Osteoblast (primary cell): ENCODE results near the gene LZTS2. TPM values are rescaled to one million over a fixed set of nuclear protein-coding genes. Genes with fewer than 3 reads are reported as not detected.

Source experiments
- DNase-seq: peaks from one replicate; pipeline ENCODE4 v3.0.0; 2011; ENCODE audit warnings: low spot score, mixed read lengths; ENCODE audit not compliant: insufficient read length; ENCODE audit errors: missing footprints
- H2AFZ ChIP-seq: 2 replicates; pipeline ENCODE4 v1.6.0; 2011; ENCODE audit warnings: mild to moderate bottlenecking, low read length
- H3K27ac ChIP-seq: 2 replicates; pipeline ENCODE4 v1.5.1; 2011; ENCODE audit warnings: mild to moderate bottlenecking, low read depth, low read length, moderate library complexity
- H3K27me3 ChIP-seq: 2 replicates; pipeline ENCODE4 v1.6.0; 2012; ENCODE audit warnings: mild to moderate bottlenecking, control low read depth, inconsistent platforms, low read length, moderate library complexity; ENCODE audit not compliant: insufficient read depth
- H3K36me3 ChIP-seq: 2 replicates; pipeline ENCODE4 v1.5.1; 2011; ENCODE audit warnings: mild to moderate bottlenecking, low read length, control low read depth, moderate library complexity; ENCODE audit not compliant: insufficient read depth
- H3K4me1 ChIP-seq: 2 replicates; pipeline ENCODE4 v1.5.1; 2011; ENCODE audit warnings: mild to moderate bottlenecking, low read length, control low read depth, moderate library complexity; ENCODE audit not compliant: insufficient read depth
- H3K4me2 ChIP-seq: 2 replicates; pipeline ENCODE4 v1.6.0; 2011; ENCODE audit warnings: mild to moderate bottlenecking, low read length; ENCODE audit not compliant: insufficient read depth
- H3K4me3 ChIP-seq: fragments of 200-600 bp; sonication (generic); 3 replicates; pipeline ENCODE4 v1.5.1; 2012; ENCODE audit warnings: mild to moderate bottlenecking, low read length, inconsistent platforms; ENCODE audit not compliant: insufficient read depth
- H3K79me2 ChIP-seq: 2 replicates; pipeline ENCODE4 v1.6.0; 2012; ENCODE audit warnings: mild to moderate bottlenecking, low read length, control low read depth, inconsistent platforms; ENCODE audit not compliant: insufficient read depth
- H3K9me3 ChIP-seq: 2 replicates; pipeline ENCODE4 v1.5.1; 2011; ENCODE audit warnings: low read depth, low read length, control low read depth
- H4K20me1 ChIP-seq: 2 replicates; pipeline ENCODE4 v1.6.0; 2012; ENCODE audit warnings: mild to moderate bottlenecking, low read length, control low read depth; ENCODE audit not compliant: insufficient read depth
- CTCF ChIP-seq: IDR thresholded peaks from 2 replicates; pipeline ENCODE4 v1.5.1; 2011; ENCODE audit warnings: mild to moderate bottlenecking, low read depth, low read length, moderate library complexity; ENCODE audit errors: extremely low read depth
- total RNA-seq: library from RNA; depleted of rRNA; stranded (reverse); fragments of >200 nt; gene quantifications from 2 replicates; pipeline ENCODE4 v1.2.3, GENCODE V29; 2012

Gene LZTS2
- total RNA-seq, 1 donor, result 127 TPM

DNA sequence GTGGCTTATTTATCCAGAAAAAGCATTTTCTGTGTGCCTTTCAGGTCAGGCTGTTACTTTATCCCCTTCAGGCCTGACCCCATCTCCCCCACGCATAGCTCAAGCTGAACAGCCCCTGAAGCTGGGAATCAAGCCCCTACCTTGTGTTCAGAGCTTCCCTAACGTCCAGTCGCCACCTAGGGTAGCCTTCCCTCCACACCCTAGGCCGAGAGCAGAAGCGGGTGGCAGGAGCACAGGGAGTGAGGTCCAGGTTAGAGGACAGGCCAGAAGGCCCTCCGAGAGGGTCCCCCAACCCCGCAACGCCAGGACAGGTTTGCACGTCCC, 30.8 kb upstream of the LZTS2 start:
- peak overlapping the region; percentile 73 for H2AFZ ChIP-seq
- peaks cover 15% of the 10 kb centered on the region for H3K36me3 ChIP-seq
- no peak overlapping the region for H3K27ac ChIP-seq
- DNase-seq, result no peak
- H3K4me1 ChIP-seq, result peaks cover 6% of the 10 kb centered on the region
- peak overlapping the region; percentile 93 for H3K4me2 ChIP-seq
- no peaks in the 10 kb centered on the region for H3K9me3 ChIP-seq
- H3K79me2 ChIP-seq, result no peaks in the 10 kb centered on the region
- peak overlapping the region; percentile 69 for H3K4me3 ChIP-seq
- H3K27me3 ChIP-seq, result peaks cover 3% of the 10 kb centered on the region
- H4K20me1 ChIP-seq, result no peaks in the 10 kb centered on the region
- TF ChIP-seq CTCF, result no peak

GRCh38 chr10:100969187-100970075, 30.2 kb upstream of the LZTS2 start, which contains the start of gene SEMA4G:
SEMA4G (plus strand) TSS chr10:100969504; CDS start chr10:100972913, 3,409 bp downstream.
- no peaks in the 10 kb centered on the region for H4K20me1 ChIP-seq
- H3K36me3 ChIP-seq, result peaks cover 15% of the 10 kb centered on the region
- H2AFZ ChIP-seq, result peak within 1 kb of the TSS; percentile 73
- H3K27ac ChIP-seq, result no peak within 1 kb of the TSS
- no peaks in the 10 kb centered on the region for H3K9me3 ChIP-seq
- DNase-seq, result peak; percentile 94
- peaks cover 3% of the 10 kb centered on the region for H3K27me3 ChIP-seq
- H3K4me1 ChIP-seq, result peaks cover 6% of the 10 kb centered on the region
- no peaks in the 10 kb centered on the region for H3K79me2 ChIP-seq
- TF ChIP-seq CTCF, result peak; percentile 70
- peak within 1 kb of the TSS; percentile 69 for H3K4me3 ChIP-seq
- H3K4me2 ChIP-seq, result peak within 1 kb of the TSS; percentile 93

DNA sequence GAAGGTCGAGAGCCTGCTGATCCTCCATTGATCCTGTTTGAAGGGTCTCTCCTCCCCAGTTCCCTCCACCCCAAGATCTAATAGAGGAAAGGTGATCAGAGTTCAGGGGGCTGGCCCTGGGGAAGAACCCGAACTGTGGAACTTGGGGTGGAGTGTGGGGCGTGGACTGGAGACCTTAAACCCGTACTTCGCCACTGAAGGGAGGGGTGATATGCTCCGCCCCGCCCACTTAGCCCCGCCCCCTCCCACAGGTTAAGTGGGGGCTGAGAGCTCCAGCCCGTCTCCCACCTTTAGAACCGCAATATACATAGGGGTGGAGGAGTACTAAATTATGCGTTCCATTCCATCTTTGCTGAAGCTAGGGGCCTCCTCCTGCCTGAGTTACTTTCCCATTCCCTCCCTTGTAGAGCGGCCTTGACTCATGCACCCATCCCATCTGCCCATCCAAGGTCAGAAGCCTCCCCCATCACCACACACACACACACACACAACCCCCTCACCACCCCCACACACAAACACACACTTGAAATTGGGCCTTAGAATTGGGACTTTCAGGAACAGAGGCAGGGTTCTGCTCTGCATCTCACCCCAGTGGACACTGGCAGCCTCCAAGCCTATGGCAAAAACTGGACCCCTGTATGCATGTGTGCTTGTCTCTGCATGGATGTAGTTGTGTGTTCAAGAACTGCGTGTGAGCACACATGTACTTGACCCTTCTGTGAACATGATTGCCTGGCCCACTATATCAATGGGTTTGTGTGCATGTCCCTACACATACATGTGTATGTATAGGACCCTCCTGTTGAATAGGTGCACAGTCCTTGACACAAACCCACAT, 29.3 kb upstream of the LZTS2 start:
- Histone ChIP-seq H3K79me2 (no peaks in the 10 kb centered on the region), H3K27ac (no peak overlapping the region), H3K4me1 (peaks cover 6% of the 10 kb centered on the region), H3K27me3 (peaks cover 3% of the 10 kb centered on the region), H3K4me2 (peak overlapping the region; percentile 93), H4K20me1 (no peaks in the 10 kb centered on the region), H3K36me3 (peaks cover 14% of the 10 kb centered on the region), H3K9me3 (no peaks in the 10 kb centered on the region), H3K4me3 (peak overlapping the region; percentile 69), H2AFZ (no peak overlapping the region)
- TF ChIP-seq CTCF, result no peak
- DNase-seq, result no peak
